ENCODE results near the gene RAB8B.

RAB8B gene

GRCh38 chr15:63191895-63192618, 2.7 kb downstream of the RAB8B start:
- TF ChIP-seq CTCF (IDR thresholded peaks at IDR 0.05; ENCODE audit: low read depth, low read length): no peak
- no peak overlapping the region for H3K4me3 ChIP-seq (ENCODE audit: low read depth, low read length)

GRCh38 chr15:63192619-63193206, 3.3 kb downstream of the RAB8B start:
- TF ChIP-seq CTCF (IDR thresholded peaks at IDR 0.05; ENCODE audit: low read depth, low read length): no peak
- no peak overlapping the region for H3K4me3 ChIP-seq (ENCODE audit: low read depth, low read length)

GRCh38 chr15:63194302-63194701, 4.9 kb downstream of the RAB8B start:
- H3K4me3 ChIP-seq (ENCODE audit: low read depth, low read length): no peak overlapping the region
- no peak for TF ChIP-seq CTCF (IDR thresholded peaks at IDR 0.05; ENCODE audit: low read depth, low read length)

GRCh38 chr15:63194880-63195568, 5.6 kb downstream of the RAB8B start:
- no peak overlapping the region for H3K4me3 ChIP-seq (ENCODE audit: low read depth, low read length)
- no peak for TF ChIP-seq CTCF (IDR thresholded peaks at IDR 0.05; ENCODE audit: low read depth, low read length)

- H3K4me3 ChIP-seq (ENCODE audit: low read depth, low read length): no peak overlapping the region
- TF ChIP-seq CTCF (IDR thresholded peaks at IDR 0.05; ENCODE audit: low read depth, low read length): no peak
These were observed 6.2 kb downstream of the RAB8B start for GRCh38 chr15:63195569-63196015.

GRCh38 chr15:63196842-63197241, 7.4 kb downstream of the RAB8B start:
- no peak for TF ChIP-seq CTCF (IDR thresholded peaks at IDR 0.05; ENCODE audit: low read depth, low read length)
- H3K4me3 ChIP-seq (ENCODE audit: low read depth, low read length): no peak overlapping the region

- H3K4me3 ChIP-seq (ENCODE audit: low read depth, low read length): no peak overlapping the region
- TF ChIP-seq CTCF (IDR thresholded peaks at IDR 0.05; ENCODE audit: low read depth, low read length): no peak
These were observed 8.2 kb downstream of the RAB8B start for GRCh38 chr15:63197626-63198025.
